Measurements from ENCODE around the gene PNPLA1.

The PNPLA1 gene

DNA sequence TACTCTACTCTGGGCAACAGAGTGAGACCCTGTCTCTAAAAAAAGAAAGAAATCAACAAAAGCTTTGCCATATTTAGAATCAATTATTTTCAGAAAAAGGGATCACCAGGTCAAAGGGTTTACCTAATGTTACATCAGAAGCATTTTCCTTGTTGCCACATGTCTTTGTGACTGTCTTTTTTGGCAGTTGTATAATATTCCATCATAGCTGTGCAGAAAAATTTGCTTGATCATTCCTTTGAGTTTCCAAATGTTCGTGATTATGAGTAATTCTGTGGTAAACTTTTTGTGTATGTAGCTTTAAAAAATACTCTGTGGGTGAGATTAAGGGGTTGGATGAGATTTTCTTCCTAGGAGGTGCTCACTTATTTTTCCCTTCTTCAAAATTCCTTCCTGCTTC is 26.4 kb downstream of the PNPLA1 start:
- H3K9me3 ChIP-seq (ENCODE audit: control insufficient read depth, insufficient read depth, low read depth, low read length), result no peaks in the 10 kb centered on the region
- no peak overlapping the region for H3K4me3 ChIP-seq (ENCODE audit: low read depth, low read length)
- no peaks in the 10 kb centered on the region for H3K36me3 ChIP-seq (ENCODE audit: control insufficient read depth in 2 of 2, insufficient read depth in 1 of 2, low read length in 2 of 2)
- CTCF ChIA-PET, result interaction anchor here (0.6 to 1.9 kb wide), 8 partner anchors 24 to 264 kb away, joined by 3 to 8 read pairs (median 4); no protein-coding TSS in a partner anchor
- no peak overlapping the region for H3K27ac ChIP-seq (ENCODE audit: extremely low read depth, low read depth, low read length)
- H3K4me1 ChIP-seq (ENCODE audit: control insufficient read depth, insufficient read depth, low read length), result no peaks in the 10 kb centered on the region
- TF ChIP-seq ZNF707 (tag by site-specific recombination; IDR thresholded peaks at IDR 0.05), result no peak
- TF ChIP-seq ZNF121 (tag by site-specific recombination; IDR thresholded peaks at IDR 0.05), result peak; percentile 46; the same call in 1 of the 2 replicates
- TF ChIP-seq ZNF830 (tag by site-specific recombination; IDR thresholded peaks at IDR 0.05; ENCODE audit: low read depth), result no peak
- TF ChIP-seq ZNF248 (tag by site-specific recombination; IDR thresholded peaks at IDR 0.05), result no peak
- no peak for TF ChIP-seq SP7 (tag by site-specific recombination; IDR thresholded peaks at IDR 0.05)
- TF ChIP-seq ZNF146 (tag by site-specific recombination; IDR thresholded peaks at IDR 0.05), result peak; percentile 85
- no peak for TF ChIP-seq PRDM1 (tag by site-specific recombination; IDR thresholded peaks at IDR 0.05)
- no peak for TF ChIP-seq ZNF473 (tag by site-specific recombination; IDR thresholded peaks at IDR 0.05)
- TF ChIP-seq ZNF701 (tag by site-specific recombination; IDR thresholded peaks at IDR 0.05), result no peak
- TF ChIP-seq MZF1 (tag by site-specific recombination; IDR thresholded peaks at IDR 0.05; ENCODE audit: borderline replicate concordance), result no peak
- no peak for TF ChIP-seq KLF8 (tag by site-specific recombination; IDR thresholded peaks at IDR 0.05)
- no peak for TF ChIP-seq ZNF354C (tag by site-specific recombination; IDR thresholded peaks at IDR 0.05; ENCODE audit: borderline replicate concordance, low read depth)
- no peak for TF ChIP-seq ZNF626 (tag by site-specific recombination; IDR thresholded peaks at IDR 0.05)
- no peak for TF ChIP-seq ZNF133 (tag by site-specific recombination; IDR thresholded peaks at IDR 0.05)
- 0 out of 2 replicates have a peak, but pooled peaks have one; percentile 31 for TF ChIP-seq ZNF664 (tag by site-specific recombination; IDR thresholded peaks at IDR 0.05)
- TF ChIP-seq SP3 (tag by site-specific recombination; IDR thresholded peaks at IDR 0.05), result no peak
- TF ChIP-seq ZNF426 (tag by site-specific recombination; IDR thresholded peaks at IDR 0.05), result no peak
- TF ChIP-seq, protein P1, sequence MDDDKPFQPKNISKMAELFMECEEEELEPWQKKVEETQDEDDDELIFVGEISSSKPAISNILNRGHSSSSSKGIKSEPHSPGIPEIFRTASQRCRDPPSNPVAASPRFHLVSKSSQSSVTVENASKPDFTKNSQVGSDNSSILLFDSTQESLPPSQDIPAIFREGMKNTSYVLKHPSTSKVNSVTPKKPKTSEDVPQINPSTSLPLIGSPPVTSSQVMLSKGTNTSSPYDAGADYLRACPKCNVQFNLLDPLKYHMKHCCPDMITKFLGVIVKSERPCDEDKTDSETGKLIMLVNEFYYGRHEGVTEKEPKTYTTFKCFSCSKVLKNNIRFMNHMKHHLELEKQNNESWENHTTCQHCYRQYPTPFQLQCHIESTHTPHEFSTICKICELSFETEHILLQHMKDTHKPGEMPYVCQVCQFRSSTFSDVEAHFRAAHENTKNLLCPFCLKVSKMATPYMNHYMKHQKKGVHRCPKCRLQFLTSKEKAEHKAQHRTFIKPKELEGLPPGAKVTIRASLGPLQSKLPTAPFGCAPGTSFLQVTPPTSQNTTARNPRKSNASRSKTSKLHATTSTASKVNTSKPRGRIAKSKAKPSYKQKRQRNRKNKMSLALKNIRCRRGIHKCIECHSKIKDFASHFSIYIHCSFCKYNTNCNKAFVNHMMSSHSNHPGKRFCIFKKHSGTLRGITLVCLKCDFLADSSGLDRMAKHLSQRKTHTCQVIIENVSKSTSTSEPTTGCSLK (tag by site-specific recombination; IDR thresholded peaks at IDR 0.05), result no peak
- TF ChIP-seq, protein P2, sequence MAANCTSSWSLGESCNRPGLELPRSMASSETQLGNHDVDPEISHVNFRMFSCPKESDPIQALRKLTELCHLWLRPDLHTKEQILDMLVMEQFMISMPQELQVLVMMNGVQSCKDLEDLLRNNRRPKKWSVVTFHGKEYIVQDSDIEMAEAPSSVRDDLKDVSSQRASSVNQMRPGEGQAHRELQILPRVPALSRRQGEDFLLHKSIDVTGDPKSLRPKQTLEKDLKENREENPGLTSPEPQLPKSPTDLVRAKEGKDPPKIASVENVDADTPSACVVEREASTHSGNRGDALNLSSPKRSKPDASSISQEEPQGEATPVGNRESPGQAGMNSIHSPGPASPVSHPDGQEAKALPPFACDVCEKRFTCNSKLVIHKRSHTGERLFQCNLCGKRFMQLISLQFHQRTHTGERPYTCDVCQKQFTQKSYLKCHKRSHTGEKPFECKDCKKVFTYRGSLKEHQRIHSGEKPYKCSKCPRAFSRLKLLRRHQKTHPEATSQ (tag by site-specific recombination; IDR thresholded peaks at IDR 0.05), result no peak
- TF ChIP-seq, protein P3, sequence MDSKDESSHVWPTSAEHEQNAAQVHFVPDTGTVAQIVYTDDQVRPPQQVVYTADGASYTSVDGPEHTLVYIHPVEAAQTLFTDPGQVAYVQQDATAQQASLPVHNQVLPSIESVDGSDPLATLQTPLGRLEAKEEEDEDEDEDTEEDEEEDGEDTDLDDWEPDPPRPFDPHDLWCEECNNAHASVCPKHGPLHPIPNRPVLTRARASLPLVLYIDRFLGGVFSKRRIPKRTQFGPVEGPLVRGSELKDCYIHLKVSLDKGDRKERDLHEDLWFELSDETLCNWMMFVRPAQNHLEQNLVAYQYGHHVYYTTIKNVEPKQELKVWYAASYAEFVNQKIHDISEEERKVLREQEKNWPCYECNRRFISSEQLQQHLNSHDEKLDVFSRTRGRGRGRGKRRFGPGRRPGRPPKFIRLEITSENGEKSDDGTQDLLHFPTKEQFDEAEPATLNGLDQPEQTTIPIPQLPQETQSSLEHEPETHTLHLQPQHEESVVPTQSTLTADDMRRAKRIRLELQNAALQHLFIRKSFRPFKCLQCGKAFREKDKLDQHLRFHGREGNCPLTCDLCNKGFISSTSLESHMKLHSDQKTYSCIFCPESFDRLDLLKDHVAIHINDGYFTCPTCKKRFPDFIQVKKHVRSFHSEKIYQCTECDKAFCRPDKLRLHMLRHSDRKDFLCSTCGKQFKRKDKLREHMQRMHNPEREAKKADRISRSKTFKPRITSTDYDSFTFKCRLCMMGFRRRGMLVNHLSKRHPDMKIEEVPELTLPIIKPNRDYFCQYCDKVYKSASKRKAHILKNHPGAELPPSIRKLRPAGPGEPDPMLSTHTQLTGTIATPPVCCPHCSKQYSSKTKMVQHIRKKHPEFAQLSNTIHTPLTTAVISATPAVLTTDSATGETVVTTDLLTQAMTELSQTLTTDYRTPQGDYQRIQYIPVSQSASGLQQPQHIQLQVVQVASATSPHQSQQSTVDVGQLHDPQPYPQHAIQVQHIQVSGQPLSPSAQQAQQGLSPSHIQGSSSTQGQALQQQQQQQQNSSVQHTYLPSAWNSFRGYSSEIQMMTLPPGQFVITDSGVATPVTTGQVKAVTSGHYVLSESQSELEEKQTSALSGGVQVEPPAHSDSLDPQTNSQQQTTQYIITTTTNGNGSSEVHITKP (tag by site-specific recombination; IDR thresholded peaks at IDR 0.05), result no peak
- TF ChIP-seq, protein P4, sequence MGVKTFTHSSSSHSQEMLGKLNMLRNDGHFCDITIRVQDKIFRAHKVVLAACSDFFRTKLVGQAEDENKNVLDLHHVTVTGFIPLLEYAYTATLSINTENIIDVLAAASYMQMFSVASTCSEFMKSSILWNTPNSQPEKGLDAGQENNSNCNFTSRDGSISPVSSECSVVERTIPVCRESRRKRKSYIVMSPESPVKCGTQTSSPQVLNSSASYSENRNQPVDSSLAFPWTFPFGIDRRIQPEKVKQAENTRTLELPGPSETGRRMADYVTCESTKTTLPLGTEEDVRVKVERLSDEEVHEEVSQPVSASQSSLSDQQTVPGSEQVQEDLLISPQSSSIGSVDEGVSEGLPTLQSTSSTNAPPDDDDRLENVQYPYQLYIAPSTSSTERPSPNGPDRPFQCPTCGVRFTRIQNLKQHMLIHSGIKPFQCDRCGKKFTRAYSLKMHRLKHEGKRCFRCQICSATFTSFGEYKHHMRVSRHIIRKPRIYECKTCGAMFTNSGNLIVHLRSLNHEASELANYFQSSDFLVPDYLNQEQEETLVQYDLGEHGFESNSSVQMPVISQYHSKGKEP (tag by site-specific recombination; IDR thresholded peaks at IDR 0.05), result no peak
- TF ChIP-seq GLI4 (tag by site-specific recombination; IDR thresholded peaks at IDR 0.05), result no peak
- TF ChIP-seq, protein P5, sequence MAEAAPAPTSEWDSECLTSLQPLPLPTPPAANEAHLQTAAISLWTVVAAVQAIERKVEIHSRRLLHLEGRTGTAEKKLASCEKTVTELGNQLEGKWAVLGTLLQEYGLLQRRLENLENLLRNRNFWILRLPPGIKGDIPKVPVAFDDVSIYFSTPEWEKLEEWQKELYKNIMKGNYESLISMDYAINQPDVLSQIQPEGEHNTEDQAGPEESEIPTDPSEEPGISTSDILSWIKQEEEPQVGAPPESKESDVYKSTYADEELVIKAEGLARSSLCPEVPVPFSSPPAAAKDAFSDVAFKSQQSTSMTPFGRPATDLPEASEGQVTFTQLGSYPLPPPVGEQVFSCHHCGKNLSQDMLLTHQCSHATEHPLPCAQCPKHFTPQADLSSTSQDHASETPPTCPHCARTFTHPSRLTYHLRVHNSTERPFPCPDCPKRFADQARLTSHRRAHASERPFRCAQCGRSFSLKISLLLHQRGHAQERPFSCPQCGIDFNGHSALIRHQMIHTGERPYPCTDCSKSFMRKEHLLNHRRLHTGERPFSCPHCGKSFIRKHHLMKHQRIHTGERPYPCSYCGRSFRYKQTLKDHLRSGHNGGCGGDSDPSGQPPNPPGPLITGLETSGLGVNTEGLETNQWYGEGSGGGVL (tag by site-specific recombination; IDR thresholded peaks at IDR 0.05), result no peak
- TF ChIP-seq ZNF776 (tag by site-specific recombination; IDR thresholded peaks at IDR 0.05; ENCODE audit: borderline replicate concordance), result no peak
- POLR2A ChIA-PET, result no interaction called here

Data from HEK293 (cell line).